Urothelium cell line (cell line): Measurements from ENCODE around the gene TNIK.
"Not testable (repeated sequence)": the region's sequence is repeated elsewhere in the genome, so short reads cannot be mapped to it uniquely, and the experiment has no call there.

ENCODE experiments used
- DNase-seq: peaks from one replicate; pipeline ENCODE4 v3.0.0; 2011; ENCODE audit warnings: low spot score, mixed read lengths
- FAIRE-seq: peaks from 2 replicates; lab custom pipeline; 2011; peaks lifted over from hg19 to GRCh38; lab: Jason Lieb, UNC

Gene TNIK

DNA sequence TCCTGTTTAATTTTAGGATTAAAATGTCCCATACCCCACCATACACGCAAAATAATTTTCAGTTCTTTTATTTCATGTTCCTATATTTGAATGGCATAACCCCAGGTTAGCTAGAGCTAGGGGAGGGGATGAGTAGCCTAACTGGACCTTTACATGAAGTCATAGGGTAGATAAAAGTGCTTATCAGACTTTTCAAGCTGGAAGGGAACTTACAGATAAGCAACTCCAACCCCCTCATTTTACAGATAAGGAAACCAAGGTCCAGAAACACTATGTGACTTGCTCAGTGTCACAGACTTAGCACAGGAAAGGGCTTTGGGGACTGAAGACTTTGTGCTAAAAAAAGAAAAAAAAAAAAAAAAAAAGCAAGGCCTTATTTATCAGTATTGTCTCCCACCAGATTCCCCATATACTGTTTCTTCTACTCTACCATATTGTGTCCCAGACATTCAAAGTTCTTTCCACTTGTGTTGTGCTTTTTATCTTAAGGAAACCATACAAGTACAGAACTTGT is 10.6 kb upstream of the TNIK start:
- FAIRE-seq (no peak), DNase-seq (no peak)

DNA sequence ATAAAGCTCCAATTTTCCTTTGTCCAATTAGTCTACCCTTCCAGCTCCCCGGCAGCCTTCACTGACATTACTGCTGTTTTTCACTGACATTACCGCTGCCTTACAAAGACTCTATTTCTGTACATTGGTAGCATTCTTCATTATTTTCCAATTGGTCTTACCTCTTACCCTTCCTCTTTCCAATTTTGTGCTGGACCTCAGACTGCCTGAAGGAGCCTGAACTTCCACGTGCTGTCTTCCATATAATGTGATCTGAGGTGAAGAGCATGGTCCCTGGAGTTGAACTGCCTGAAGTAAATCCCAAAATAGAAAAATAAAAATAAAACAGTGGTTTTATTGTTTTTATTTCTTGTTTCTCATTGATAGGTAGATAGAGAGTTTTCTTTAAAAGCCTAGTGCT is 9.2 kb upstream of the TNIK start:
- DNase-seq (no peak), FAIRE-seq (no peak)

DNA sequence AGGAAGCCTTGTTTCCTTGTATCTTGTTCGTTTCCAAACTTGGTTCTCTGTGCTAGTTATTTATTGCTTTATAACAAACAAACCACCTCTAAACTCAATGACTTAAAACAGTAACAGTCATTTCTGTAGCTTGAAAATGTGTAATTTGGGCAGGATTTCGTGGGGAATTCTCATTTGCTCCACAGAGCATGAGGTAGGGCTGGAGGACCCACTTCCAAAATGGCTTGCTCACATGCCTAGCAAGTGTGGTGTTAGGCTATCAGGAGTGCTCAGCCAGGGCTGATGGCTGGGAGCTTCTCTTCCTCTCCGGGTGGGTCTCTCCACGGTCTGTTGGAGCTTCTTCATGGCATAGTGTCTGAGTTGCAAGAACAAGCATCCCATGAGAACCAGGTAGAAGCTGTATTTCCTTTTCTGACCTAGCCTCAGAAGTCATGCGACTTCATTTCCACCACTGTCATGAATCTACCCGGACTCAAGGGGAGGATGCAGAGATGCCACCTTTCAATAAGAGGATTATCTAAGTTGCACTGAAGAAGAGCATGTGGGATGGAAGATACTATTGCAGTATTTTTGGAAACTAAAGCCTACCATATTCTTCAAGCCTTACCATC is 8.2 kb upstream of the TNIK start:
- no peak for FAIRE-seq
- no peak for DNase-seq

DNA sequence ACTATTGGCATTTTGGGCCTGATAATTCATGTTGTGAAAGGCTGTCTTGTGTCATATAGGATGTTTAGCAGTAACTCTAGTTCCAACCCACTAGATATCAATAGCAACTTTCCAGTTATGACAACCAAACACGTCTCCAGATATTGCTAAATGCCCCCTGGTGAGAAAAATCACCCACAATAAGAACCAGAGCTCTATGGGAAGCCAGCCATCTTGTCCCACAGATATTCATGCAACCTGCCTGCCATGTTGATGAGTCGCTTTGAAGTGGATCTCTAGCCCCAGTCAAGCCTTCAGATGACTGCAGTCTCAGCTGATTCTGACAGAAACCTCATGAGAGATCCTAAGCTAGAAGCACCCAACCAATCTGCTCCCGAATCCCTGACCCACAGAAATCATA is 5.6 kb upstream of the TNIK start:
- FAIRE-seq (no peak), DNase-seq (no peak)

DNA sequence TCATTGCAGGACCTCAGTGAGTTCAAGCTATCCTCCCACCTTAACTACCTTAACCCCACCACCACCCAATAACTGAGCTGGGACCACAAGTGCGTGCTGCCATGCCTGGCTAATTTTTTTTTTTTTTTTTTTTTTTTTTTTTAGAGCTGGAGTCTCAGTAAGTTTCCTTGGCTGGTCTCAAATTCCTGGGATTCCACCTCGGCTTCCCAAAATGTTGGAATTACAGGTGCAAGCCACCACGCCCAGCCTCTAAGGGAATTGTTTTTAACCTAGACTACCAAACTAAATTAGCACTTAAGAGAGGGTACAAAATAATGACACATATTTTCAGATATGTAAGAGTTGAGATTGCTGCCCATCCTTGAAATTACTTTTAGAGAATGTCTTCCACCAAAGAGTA is 4.3 kb upstream of the TNIK start:
- DNase-seq = no peak

DNA sequence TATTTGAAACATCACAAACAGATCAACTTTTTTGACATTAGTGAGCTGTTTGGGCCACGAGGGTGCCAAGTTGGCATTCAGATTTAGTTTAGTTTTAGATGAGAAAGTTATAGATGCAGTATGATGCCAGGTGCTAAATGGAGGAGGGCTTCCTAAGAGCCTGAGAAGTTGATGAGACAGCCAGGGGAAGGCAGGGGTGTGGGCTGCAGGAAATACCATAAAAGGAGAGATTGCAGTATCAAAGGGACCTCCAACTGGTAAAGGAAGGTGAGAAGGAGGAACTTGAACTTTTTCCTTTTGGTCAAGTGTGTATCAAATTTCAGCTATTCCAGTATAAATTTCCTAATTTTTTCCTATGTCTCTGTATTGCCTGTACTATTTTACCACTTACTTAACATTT is 2.0 kb upstream of the TNIK start:
- no peak for DNase-seq
- no peak for FAIRE-seq

More for the DNA sequence above, 4.3 kb upstream of the TNIK start:
- FAIRE-seq = no peak

DNA sequence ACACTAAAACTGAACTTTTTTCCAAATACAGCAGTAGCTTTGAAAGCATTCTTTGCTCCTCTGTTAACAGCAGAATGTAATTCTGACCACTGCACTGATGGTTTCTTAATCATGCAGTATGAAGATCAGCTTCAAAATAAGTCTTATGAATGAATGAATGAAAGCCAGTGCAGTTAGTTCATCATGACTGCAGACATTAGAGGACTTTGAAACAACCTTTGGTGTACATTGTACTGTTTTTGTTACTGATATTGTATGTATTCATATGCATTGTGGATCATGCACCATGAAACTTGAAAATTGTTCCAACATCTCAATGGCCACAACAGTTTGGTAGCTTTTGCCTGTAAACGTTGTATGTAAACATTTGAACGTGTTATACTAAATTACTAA is 1.3 kb upstream of the TNIK start:
- no peak for DNase-seq
- FAIRE-seq = no peak

DNA sequence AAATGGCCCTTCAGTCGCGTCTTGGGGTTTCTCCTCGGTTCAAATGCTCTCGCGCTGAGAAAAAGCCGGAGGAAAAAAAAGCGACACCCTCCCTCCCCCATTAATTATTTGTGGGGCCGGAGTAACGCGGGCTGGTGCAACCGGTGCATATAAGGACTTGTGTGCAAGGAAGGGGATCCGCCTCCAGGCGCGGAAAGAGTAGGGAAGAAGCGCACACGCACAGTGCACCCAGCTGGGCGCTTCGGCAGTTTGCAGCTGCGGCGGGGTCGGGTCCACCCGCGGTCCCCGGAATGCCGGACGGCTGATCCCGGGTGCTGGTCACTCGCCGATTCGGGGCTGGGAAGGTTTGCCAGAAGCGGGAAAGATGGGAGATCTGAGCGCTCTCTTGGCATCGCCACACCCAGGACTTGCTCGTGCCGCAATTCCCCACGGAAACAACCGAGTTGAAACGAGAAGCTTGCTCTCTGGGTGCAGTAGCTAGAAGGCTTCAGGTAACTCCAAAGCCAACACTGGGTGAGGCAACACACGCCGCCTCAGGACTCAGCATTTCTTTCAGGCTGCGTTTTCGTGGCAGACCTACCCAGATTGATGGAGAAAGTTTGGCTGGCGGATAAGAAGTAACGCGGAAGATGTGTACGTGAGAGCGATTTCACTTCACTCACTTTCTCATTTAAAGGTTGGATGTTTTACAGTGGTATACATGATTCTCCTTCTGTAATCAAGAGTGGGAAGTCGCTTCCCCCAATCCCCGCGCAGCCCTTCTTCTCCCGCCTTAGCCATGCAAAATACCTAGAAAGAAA is 720 bp upstream of the TNIK start:
- FAIRE-seq = no peak
- peak; percentile 43 for DNase-seq

DNA sequence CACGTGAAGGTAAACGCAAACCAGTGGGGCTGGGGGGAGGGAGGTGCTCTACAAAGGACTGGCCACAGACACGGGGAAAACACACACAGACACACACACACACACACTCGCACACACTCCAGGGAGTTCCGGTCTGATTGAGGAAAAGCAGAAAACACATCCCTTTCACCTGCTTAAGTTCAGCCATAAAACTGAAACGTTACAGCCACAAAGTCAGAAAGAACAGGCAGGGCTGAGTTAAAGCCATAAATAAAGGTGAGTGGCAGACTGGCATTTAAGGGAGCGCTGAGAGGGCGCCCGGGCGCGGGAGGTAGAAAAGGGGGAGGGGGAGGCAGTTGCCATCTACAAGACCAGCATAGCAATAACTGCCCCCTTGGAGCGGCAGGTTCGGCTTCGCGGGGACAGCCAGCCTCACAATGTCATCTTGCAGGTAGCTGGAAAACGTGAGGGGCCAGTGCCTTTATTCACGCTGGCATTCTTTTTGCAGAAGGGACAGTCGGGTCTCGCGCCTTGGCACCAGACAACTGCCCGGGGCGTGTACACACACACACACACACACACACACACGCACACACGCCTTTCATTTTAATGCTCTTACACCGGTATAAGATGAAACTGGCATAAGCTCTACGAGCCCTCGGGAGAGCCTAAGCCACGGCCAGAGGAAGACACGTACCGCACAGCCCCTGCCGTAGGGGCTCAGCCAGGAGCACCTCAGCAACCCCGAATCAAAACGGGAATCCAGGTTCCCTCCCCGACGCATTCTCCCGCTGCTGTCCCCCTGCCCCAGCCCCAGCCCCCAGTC is 866 bp downstream of the TNIK start:
- FAIRE-seq = no peak

DNA sequence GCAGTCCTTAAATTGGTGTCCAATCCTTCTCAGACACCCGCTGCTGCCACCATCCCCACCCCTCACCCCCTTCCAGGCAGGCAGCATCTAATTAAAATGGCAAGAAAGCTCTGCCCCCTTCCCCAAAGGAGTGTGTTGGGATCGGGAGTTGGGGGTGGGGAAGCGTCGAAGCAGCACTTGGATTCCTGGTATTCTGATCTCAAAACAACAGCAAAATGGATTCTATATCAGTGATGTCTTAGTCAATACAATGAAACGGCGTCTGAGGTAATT is 1.4 kb downstream of the TNIK start:
- FAIRE-seq (no peak), DNase-seq (peak; percentile 18)

More for the DNA sequence above, 866 bp downstream of the TNIK start:
- DNase-seq = peak; percentile 14

DNA sequence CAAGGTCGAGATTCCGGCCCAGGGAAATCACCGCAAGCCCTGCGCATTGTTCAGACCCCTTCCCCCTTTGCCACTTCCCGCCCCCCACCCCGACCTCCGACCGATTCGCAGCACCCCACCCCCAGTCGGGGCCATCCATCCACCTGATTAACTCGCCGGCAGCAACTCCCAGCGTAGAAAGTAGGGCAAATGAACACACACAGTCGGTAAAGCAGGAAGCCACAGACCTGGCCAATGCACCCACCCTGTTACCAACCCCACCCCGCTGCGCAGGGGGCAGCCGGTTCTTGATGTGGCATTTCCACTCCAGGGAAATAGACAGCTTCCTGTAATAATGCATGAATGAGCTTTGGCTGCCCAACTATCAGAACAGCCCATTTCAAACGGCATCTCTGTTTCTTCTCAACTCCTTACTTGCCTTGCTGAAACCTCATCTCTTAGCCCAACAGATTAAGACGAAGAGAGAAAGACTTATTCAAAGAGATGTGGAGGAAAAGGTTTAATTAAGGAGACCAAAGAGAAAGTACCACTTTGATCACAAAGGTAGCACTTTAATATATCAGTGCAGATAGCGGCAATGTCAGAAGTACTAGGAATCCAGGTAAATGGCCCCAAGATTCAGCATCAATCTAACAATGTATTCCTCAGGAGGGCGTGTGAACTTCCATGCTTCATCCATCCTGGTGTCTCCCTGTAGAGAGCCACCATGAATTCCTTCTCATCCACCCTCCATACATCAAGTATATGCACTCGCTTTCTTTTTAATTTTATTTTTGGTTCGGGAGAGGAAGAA is 1.9 kb downstream of the TNIK start:
- FAIRE-seq = no peak
- no peak for DNase-seq

DNA sequence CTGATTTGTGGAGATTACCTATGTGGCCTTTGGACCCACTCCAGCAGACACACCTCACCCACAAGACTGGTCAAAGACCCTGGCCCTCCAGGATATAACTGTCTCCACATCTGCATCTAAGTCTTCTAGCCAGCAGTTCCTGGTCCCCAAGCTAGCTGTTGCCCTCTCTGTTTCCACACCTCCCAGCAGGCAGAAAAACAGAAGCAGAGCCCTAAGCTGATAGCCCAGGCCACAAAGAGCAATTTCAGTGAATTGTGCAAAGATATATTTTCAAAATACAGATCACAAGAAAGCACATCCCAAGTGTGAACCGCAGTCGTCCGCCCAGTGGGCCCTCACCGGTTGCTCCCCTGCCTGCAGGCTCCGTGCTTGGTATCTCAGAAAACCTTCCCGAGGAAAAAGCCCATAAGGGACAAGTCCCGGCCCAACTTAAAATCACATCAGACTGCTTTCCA is 2.6 kb downstream of the TNIK start:
- no peak for FAIRE-seq
- DNase-seq = no peak

DNA sequence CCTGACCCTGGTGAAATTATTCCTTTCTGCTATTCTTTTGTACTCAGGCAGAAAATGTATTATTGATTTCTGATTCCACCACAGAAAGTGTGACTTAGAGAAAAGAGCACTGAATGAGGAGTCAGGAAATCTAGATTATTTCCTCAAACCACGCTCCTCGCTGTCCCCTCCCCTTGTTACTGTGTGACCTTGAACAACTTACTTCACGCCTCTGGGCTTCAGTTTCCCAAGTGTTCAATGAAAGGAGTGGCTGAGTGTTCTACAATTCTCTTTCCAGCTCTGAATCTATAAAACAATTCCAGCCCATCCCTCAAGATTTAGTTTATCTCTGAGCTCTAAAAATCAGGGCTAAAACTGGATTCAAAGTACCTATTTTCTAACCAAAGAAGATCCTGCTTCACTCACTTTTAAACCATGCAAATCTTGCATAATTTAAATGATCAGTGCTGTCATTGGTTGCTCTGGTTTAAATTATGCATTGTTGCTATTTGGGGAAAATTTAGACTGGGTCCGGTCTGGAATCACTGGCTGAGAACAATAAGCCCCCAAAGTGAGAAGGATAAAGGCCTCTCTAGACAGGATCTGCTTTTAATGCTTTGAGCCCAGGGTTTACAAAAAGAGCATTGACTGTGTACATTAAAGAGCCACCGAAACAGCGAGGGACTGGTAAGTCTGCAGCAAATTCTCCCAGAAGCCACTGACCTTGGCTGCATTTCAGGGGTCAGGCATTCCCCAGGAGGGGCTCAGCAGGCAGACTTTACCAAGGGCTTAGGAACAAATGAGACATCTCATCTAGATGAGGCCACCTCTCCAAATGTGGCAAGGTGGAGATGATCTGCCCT is 3.2 kb downstream of the TNIK start:
- FAIRE-seq (no peak), DNase-seq (no peak)

DNA sequence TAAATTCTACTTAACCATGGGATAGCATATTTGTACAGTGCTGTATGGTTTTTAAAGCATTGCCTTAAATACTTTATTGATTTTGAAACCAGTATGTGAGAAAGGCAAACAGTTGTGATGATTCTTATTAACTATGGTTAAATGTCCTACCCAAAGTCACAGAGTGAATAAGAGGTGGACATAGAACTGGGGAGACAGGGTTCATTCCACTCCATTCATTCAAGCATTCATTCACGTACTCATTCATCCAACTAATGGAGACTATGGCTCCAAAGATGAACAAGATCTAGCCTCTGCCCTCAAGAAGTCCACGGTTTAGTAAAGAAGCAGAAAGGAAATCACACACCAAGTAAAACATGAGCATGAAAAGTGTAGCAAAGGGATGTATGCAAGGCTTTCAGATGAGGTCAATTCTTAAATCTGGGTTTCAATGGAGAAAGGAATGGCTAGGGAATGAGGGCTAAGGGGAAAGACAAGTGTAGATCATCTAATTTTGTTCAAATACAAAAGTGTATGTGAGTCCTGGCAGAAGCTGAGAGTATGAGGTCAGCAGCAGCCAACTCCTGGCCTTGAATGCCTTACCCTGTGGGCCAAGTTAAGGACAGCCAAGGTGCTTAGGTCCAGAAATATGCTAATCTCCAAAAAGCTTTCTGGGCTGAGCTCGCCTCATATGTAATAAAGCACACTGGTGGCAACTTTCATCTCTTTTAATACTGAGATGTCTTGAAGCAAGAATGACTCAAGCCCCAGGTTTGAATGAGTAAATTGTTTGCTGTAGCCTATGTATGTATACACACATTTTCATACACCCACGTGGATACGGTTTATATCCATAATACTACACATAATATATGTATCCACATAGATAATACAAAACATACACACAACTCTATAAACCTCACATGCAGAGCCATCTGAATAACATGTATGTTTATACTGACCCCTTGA is 4.3 kb downstream of the TNIK start:
- DNase-seq = no peak
- no peak for FAIRE-seq

DNA sequence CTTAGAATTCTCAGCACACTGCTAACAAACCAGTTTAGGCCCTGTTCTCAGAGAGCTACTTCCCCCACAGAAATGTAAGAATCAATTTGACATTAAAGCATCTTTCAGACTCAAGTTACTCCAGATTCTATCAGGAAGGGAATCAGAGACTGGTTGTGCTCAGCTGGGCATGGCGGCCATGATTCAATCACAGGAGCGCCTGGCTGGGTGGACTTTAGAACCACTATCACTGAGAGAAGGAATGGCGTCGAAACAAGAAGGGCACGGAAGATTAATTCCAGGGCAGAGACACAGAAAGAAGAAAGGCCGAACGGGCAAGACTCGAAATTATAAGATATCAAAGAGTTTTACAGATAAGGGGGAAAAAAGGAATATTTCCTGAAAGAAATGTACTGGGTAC is 6.2 kb downstream of the TNIK start:
- no peak for FAIRE-seq
- no peak for DNase-seq

DNA sequence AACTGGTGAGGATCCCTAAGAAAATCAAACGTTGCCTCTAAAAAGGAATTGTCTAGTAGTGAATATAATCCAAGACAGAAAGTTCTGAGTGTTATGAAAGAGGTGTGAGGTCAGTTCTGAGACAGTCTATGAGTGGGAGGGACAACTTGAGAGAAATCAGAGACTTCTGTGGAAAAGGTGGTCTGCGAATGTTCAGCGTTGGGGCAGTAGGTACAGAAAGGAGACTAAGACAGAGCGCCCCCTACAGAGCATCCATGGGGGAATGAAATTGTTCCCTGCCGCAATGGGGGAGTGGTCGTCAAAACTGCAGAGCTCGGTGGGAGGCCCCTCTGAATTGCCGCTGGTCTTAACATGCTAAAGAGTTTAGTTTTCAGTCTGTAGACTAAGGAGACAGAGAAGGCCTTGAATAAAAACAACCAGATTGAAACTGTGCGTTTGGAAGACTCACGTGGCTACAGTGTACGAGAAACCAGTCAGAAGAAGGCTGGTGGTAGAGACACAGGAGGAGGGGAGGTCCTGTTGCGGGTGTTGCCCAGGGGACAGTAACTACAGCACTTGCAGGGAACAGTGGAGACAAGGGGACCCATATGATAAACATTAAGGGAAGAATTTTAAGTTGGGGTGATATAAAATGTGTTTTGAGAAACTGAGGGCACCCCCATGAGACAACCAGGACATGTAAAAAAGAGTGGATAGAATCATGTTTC is 6.9 kb downstream of the TNIK start:
- DNase-seq (no peak), FAIRE-seq (no peak)

DNA sequence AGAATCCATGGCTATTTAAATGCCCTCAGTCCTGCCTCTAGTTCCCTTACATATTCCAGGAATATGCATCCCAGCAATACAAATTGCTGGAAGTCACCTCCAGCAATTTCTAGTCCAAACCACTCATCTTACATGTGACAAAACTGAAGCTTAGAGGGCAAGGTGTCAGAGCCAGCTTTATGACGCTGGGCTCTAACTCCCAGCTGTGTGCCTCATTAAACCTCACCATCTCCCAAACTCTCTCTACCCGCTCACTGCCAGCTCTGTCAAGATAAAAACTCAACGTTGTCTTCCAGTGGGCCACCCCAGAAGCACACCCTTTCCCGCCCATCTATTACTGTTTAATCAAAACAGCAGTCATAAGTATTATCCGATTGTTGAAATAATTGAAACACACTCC is 7.9 kb downstream of the TNIK start:
- DNase-seq = no peak
- FAIRE-seq = no peak

DNA sequence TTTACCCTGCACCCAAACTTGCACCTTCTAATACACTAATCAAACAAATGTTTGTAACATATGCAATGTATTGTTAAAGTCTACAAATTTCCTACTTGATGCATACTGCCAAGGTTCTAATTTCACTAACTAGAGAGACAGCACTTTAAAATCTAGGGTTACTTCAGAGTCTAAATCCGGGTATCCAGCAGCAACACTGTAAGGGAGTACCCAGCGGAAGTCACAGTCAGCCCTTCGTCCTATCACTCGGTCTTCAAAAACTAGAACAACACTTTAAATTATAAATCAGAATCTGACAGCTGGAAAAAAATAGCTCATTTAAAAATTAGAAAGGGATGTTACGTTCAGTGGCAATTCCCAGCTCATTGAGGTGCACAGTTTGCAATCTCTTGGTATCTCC is 8.3 kb downstream of the TNIK start:
- no peak for FAIRE-seq
- no peak for DNase-seq

DNA sequence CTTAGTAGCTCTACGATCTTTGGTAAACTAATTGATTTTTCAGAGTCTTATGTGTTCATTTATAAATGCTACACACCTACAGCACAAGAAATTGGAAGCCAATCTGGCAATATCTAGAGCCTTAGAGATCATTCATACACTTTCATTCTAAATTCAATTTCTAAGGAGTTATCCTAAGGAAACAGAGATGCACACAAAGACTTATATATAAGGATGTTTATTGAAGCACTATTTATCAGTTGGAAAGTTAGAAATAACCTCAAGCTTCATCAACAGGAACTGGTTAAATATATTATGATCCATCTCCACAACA is 12.7 kb downstream of the TNIK start:
- DNase-seq, FAIRE-seq: not testable (repeated sequence)
